ENCODE data around the gene RYR3.

RYR3 gene

DNA sequence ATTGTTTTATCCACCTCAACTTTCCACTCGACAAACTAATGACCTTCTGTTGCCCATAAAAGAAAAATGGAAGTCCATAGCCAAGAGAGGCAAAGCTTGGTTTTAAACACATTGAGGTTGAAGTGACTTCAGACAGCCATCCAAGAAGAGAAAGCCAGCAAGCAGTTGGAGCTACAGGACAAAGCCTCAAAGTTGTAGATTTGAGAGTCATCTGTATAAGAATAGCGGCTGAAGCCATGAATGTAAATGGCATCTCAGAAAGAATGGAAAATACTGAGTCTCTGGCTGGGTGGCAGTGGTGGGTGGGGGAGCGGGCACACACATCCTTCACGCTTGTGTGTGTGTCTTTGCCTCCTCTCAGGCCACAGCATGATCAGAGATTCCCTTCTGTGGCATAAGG is 533.4 kb downstream of the RYR3 start:
- no peak overlapping the region for H2AFZ ChIP-seq (ENCODE audit: low read depth)
- TF ChIP-seq, protein P1, sequence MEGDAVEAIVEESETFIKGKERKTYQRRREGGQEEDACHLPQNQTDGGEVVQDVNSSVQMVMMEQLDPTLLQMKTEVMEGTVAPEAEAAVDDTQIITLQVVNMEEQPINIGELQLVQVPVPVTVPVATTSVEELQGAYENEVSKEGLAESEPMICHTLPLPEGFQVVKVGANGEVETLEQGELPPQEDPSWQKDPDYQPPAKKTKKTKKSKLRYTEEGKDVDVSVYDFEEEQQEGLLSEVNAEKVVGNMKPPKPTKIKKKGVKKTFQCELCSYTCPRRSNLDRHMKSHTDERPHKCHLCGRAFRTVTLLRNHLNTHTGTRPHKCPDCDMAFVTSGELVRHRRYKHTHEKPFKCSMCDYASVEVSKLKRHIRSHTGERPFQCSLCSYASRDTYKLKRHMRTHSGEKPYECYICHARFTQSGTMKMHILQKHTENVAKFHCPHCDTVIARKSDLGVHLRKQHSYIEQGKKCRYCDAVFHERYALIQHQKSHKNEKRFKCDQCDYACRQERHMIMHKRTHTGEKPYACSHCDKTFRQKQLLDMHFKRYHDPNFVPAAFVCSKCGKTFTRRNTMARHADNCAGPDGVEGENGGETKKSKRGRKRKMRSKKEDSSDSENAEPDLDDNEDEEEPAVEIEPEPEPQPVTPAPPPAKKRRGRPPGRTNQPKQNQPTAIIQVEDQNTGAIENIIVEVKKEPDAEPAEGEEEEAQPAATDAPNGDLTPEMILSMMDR (conservative IDR thresholded peaks at IDR 0.05; ENCODE audit: low read depth, low read length): no peak
- no peak overlapping the region for H3K27ac ChIP-seq
- no peak overlapping the region for H3K4me2 ChIP-seq
- H3K4me3 ChIP-seq (IDR thresholded peaks at IDR 0.05; ENCODE audit: insufficient read depth, low read depth, low read length): no peak overlapping the region
- H3K79me2 ChIP-seq (ENCODE audit: insufficient read depth, low read depth): no peaks in the 10 kb centered on the region
- no peaks in the 10 kb centered on the region for H3K4me1 ChIP-seq (ENCODE audit: low read depth, poor library complexity, severe bottlenecking)
- H3K27me3 ChIP-seq (ENCODE audit: insufficient read depth, low read depth): no peaks in the 10 kb centered on the region
- no peaks in the 10 kb centered on the region for H3K36me3 ChIP-seq (ENCODE audit: insufficient read depth)
- H3K9ac ChIP-seq: no peak overlapping the region
- no peaks in the 10 kb centered on the region for H4K20me1 ChIP-seq (ENCODE audit: insufficient read depth)

DNA sequence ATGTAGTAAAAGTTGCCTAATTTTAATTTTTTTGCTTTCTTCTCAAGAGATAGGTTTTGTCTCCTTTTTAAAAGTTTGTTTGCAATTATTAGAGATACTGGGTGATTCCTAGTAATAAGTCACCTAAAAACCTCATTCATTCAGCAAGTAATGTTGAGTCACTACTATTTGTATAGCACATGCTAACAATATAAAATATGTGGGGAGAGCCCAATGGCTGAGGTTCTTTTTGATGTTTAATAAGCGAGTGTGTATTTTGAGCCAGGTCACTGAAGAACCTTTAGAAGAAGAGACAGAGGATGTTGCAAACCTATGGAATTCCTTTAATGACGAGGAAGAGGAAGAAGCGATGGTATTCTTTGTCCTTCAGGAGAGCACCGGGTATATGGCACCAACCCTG is 533.8 kb downstream of the RYR3 start:
- H4K20me1 ChIP-seq (ENCODE audit: insufficient read depth): no peaks in the 10 kb centered on the region
- H3K36me3 ChIP-seq (ENCODE audit: insufficient read depth): no peaks in the 10 kb centered on the region
- H3K27ac ChIP-seq: no peak overlapping the region
- H3K9ac ChIP-seq: no peak overlapping the region
- no peak overlapping the region for H3K4me2 ChIP-seq
- H3K4me3 ChIP-seq (IDR thresholded peaks at IDR 0.05; ENCODE audit: insufficient read depth, low read depth, low read length): no peak overlapping the region
- no peak overlapping the region for H2AFZ ChIP-seq (ENCODE audit: low read depth)
- H3K79me2 ChIP-seq (ENCODE audit: insufficient read depth, low read depth): no peaks in the 10 kb centered on the region
- H3K27me3 ChIP-seq (ENCODE audit: insufficient read depth, low read depth): no peaks in the 10 kb centered on the region
- H3K4me1 ChIP-seq (ENCODE audit: low read depth, poor library complexity, severe bottlenecking): no peaks in the 10 kb centered on the region
- TF ChIP-seq, protein P1 (conservative IDR thresholded peaks at IDR 0.05; ENCODE audit: low read depth, low read length): no peak

DNA sequence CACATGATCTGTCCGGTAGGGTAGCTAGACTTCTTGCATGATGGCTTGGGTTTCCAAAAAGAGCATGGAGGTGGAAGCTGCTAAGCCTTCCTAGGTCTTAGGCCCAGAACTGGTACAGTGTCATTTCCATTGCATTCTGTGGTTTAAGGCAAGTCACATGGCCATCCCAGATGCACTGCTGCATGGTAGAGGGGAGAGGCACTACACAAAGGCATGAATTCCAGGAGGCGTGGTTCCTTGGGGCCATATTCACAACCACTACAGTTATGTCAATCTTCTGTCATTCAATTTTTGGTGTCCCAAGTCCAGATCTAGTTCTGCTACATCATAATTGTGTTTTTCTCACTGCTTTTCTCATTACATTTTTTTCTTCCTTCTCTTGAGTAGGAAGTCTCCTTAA is 535.4 kb downstream of the RYR3 start:
- no peak overlapping the region for H3K4me2 ChIP-seq
- H3K4me1 ChIP-seq (ENCODE audit: low read depth, poor library complexity, severe bottlenecking): no peaks in the 10 kb centered on the region
- no peak overlapping the region for H3K27ac ChIP-seq
- no peaks in the 10 kb centered on the region for H3K36me3 ChIP-seq (ENCODE audit: insufficient read depth)
- no peak overlapping the region for H3K4me3 ChIP-seq (IDR thresholded peaks at IDR 0.05; ENCODE audit: insufficient read depth, low read depth, low read length)
- TF ChIP-seq, protein P1 (conservative IDR thresholded peaks at IDR 0.05; ENCODE audit: low read depth, low read length): no peak
- no peak overlapping the region for H2AFZ ChIP-seq (ENCODE audit: low read depth)
- no peaks in the 10 kb centered on the region for H4K20me1 ChIP-seq (ENCODE audit: insufficient read depth)
- no peaks in the 10 kb centered on the region for H3K79me2 ChIP-seq (ENCODE audit: insufficient read depth, low read depth)
- H3K27me3 ChIP-seq (ENCODE audit: insufficient read depth, low read depth): no peaks in the 10 kb centered on the region
- H3K9ac ChIP-seq: no peak overlapping the region

DNA sequence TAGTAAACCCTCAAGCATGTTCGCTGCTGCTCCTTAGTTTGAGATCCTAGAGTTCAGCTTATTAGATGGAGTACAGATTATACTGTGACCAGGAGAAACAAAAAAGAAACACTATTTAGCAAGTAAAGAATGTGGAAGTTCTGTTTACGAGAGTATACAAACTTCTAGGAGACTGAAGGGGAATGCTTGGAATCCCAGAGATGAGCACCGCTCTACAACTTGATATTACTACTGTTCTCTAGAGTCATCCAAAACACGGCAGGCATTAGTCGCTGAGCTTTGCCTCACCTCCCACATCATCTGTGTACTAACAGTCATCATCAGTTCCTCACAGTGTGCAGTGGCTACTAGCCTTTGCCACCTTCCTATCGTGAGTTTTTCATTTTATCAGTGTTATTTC is 536.1 kb downstream of the RYR3 start:
- Histone ChIP-seq H3K4me1 (ENCODE audit: low read depth, poor library complexity, severe bottlenecking) (no peaks in the 10 kb centered on the region), H3K36me3 (ENCODE audit: insufficient read depth) (no peaks in the 10 kb centered on the region), H3K27me3 (ENCODE audit: insufficient read depth, low read depth) (no peaks in the 10 kb centered on the region), H3K27ac (no peak overlapping the region), H3K9ac (no peak overlapping the region), H3K79me2 (ENCODE audit: insufficient read depth, low read depth) (no peaks in the 10 kb centered on the region), H2AFZ (ENCODE audit: low read depth) (no peak overlapping the region), H3K4me3 (IDR thresholded peaks at IDR 0.05; ENCODE audit: insufficient read depth, low read depth, low read length) (no peak overlapping the region), H3K4me2 (no peak overlapping the region), H4K20me1 (ENCODE audit: insufficient read depth) (no peaks in the 10 kb centered on the region)
- TF ChIP-seq, protein P1 (conservative IDR thresholded peaks at IDR 0.05; ENCODE audit: low read depth, low read length): no peak

DNA sequence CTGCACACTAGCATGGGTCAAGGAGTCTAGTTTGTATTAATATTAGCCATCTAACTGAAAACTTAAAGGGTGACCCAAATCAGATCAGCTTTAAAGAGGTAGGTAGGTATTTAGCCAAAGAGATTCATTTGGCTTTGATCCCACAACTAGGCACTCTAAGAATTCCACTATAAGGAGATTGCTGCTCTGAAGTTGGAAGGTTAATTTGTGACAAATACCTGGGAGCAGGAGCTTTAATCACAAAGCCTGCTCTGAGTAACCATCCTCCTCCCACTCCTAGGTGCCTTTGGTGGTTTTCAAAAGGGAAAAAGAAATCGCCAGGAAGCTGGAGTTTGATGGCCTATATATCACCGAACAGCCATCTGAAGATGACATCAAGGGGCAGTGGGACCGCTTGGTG is 537.2 kb downstream of the RYR3 start:
- Histone ChIP-seq H3K27ac (no peak overlapping the region), H3K4me2 (no peak overlapping the region), H2AFZ (ENCODE audit: low read depth) (no peak overlapping the region), H3K9ac (no peak overlapping the region), H3K4me3 (IDR thresholded peaks at IDR 0.05; ENCODE audit: insufficient read depth, low read depth, low read length) (no peak overlapping the region), H3K79me2 (ENCODE audit: insufficient read depth, low read depth) (no peaks in the 10 kb centered on the region), H3K36me3 (ENCODE audit: insufficient read depth) (no peaks in the 10 kb centered on the region), H4K20me1 (ENCODE audit: insufficient read depth) (no peaks in the 10 kb centered on the region), H3K27me3 (ENCODE audit: insufficient read depth, low read depth) (no peaks in the 10 kb centered on the region), H3K4me1 (ENCODE audit: low read depth, poor library complexity, severe bottlenecking) (no peaks in the 10 kb centered on the region)
- TF ChIP-seq, protein P1 (conservative IDR thresholded peaks at IDR 0.05; ENCODE audit: low read depth, low read length): no peak
